DOHH2 (cell line): ENCODE measurements around the gene CPED1.

Source experiments
- H3F3A ChIP-seq: fragments of 200-600 bp; sonication (generic), shearing (Covaris generic); 2 replicates; pipeline ENCODE4 v1.6.0; 2016; ENCODE audit warnings: antibody characterized with exemption, mild to moderate bottlenecking; ENCODE audit not compliant: control insufficient read depth, insufficient read depth
- H3K27ac ChIP-seq: fragments of 200-600 bp; sonication (generic); 2 replicates; pipeline ENCODE4 v1.5.1; 2014; ENCODE audit warnings: low read depth, mild to moderate bottlenecking, low read length, moderate library complexity
- H3K27me3 ChIP-seq: fragments of 200-600 bp; sonication (generic); 2 replicates; pipeline ENCODE4 v1.6.1; 2014; ENCODE audit warnings: mild to moderate bottlenecking, low read length, mixed read lengths; ENCODE audit not compliant: control insufficient read depth
- H3K36me3 ChIP-seq: fragments of 200-600 bp; sonication (generic); 2 replicates; pipeline ENCODE4 v1.6.1; 2014; ENCODE audit warnings: mild to moderate bottlenecking, low read length, moderate library complexity, mixed read lengths; ENCODE audit not compliant: control insufficient read depth
- H3K4me1 ChIP-seq: fragments of 200-600 bp; sonication (generic); 2 replicates; pipeline ENCODE4 v1.6.1; 2014; ENCODE audit warnings: mild to moderate bottlenecking, low read length, mixed read lengths; ENCODE audit not compliant: control insufficient read depth
- H3K4me2 ChIP-seq: fragments of 200-600 bp; sonication (generic); 2 replicates; pipeline ENCODE4 v1.6.0; 2014; ENCODE audit warnings: mild to moderate bottlenecking, low read length, moderate library complexity
- H3K4me3 ChIP-seq: fragments of 200-600 bp; sonication (generic); 2 replicates; pipeline ENCODE4 v1.5.1; 2014; ENCODE audit warnings: mild to moderate bottlenecking, low read length, mixed read lengths
- H3K79me2 ChIP-seq: fragments of 200-600 bp; sonication (generic); 2 replicates; pipeline ENCODE4 v1.6.1; 2014; ENCODE audit warnings: mild to moderate bottlenecking, low read length, mixed read lengths; ENCODE audit not compliant: control insufficient read depth
- H3K9me2 ChIP-seq: fragments of 200-600 bp; sonication (generic); replicated peaks from 2 replicates; pipeline ENCODE4 v1.6.1; 2014; ENCODE audit warnings: mild to moderate bottlenecking, low read length, mixed read lengths; ENCODE audit not compliant: control insufficient read depth
- H3K9me3 ChIP-seq: fragments of 200-600 bp; sonication (generic); 2 replicates; pipeline ENCODE4 v1.6.1; 2014; ENCODE audit warnings: antibody characterized with exemption, low read length, mixed read lengths; ENCODE audit not compliant: control insufficient read depth, insufficient read depth
- H4K20me1 ChIP-seq: fragments of 200-600 bp; sonication (generic); 2 replicates; pipeline ENCODE4 v1.6.0; 2014; ENCODE audit warnings: low read depth, mild to moderate bottlenecking, antibody characterized with exemption, low read length, moderate library complexity; ENCODE audit not compliant: control insufficient read depth, insufficient read depth
- CTCF ChIP-seq: fragments of 200-600 bp; sonication (generic); IDR thresholded peaks from one replicate; pipeline ENCODE4 v1.5.1; 2014; ENCODE audit warnings: antibody characterized with exemption, mild to moderate bottlenecking, low read depth, low read length; ENCODE audit not compliant: poor library complexity, severe bottlenecking
- EZH2phosphoT487 ChIP-seq: fragments of 200-600 bp; sonication (generic); IDR thresholded peaks from 2 replicates; pipeline ENCODE4 v1.6.1; 2017; ENCODE audit warnings: borderline replicate concordance, mild to moderate bottlenecking, antibody characterized with exemption, low read length, moderate library complexity, mixed read lengths

The CPED1 gene

GRCh38 chr7:120947980-120948379 is 40.5 kb upstream of the CPED1 start:
- no peaks in the 10 kb centered on the region for H3K9me2 ChIP-seq
- 0 out of 2 replicates have a peak, but pooled peaks cover 2% of the 10 kb centered on the region for H3K27me3 ChIP-seq
- peaks cover 23% of the 10 kb centered on the region for H3K4me1 ChIP-seq
- H3K36me3 ChIP-seq = peaks cover 17% of the 10 kb centered on the region
- H3K9me3 ChIP-seq = no peaks in the 10 kb centered on the region
- no peak overlapping the region for H3K4me3 ChIP-seq
- peaks cover 33% of the 10 kb centered on the region for H3K79me2 ChIP-seq
- no peak for TF ChIP-seq EZH2phosphoT487
- no peak for TF ChIP-seq CTCF
- no peak overlapping the region for H3K4me2 ChIP-seq
- peaks cover 3% of the 10 kb centered on the region; the same call in 1 of the 2 replicates for H3F3A ChIP-seq
- no peaks in the 10 kb centered on the region for H4K20me1 ChIP-seq
- H3K27ac ChIP-seq = no peak overlapping the region

GRCh38 chr7:120949393-120949911 is 39.1 kb upstream of the CPED1 start:
- no peaks in the 10 kb centered on the region for H3K9me2 ChIP-seq
- peak overlapping the region; percentile 97 for H3K4me3 ChIP-seq
- H3K79me2 ChIP-seq = peaks cover 43% of the 10 kb centered on the region
- peak overlapping the region; percentile 58 for H3K27ac ChIP-seq
- H3F3A ChIP-seq = peaks cover under 1% of the 10 kb centered on the region; the same call in 1 of the 2 replicates
- TF ChIP-seq EZH2phosphoT487 (no peak), CTCF (no peak)
- peaks cover 32% of the 10 kb centered on the region for H3K36me3 ChIP-seq
- no peaks in the 10 kb centered on the region for H3K27me3 ChIP-seq
- H3K4me1 ChIP-seq = peaks cover 23% of the 10 kb centered on the region
- no peaks in the 10 kb centered on the region for H4K20me1 ChIP-seq
- no peaks in the 10 kb centered on the region for H3K9me3 ChIP-seq
- H3K4me2 ChIP-seq = peak overlapping the region; percentile 69

GRCh38 chr7:120949998-120950538 is 38.4 kb upstream of the CPED1 start:
- TF ChIP-seq CTCF (no peak), EZH2phosphoT487 (no peak)
- Histone ChIP-seq H3K36me3 (peaks cover 38% of the 10 kb centered on the region), H3K27me3 (no peaks in the 10 kb centered on the region), H3K9me2 (no peaks in the 10 kb centered on the region), H3K4me3 (peak overlapping the region; percentile 97), H3K79me2 (peaks cover 43% of the 10 kb centered on the region), H3K4me1 (peaks cover 23% of the 10 kb centered on the region), H3K27ac (peak overlapping the region; percentile 58), H3F3A (no peaks in the 10 kb centered on the region), H4K20me1 (no peaks in the 10 kb centered on the region), H3K9me3 (no peaks in the 10 kb centered on the region), H3K4me2 (peak overlapping the region; percentile 69)
